Activated naive CD4-positive, alpha-beta T cell (primary cell): ENCODE measurements around the gene ZNF534.
"Not testable (repeated sequence)": the region's sequence is repeated elsewhere in the genome, so short reads cannot be mapped to it uniquely, and the experiment has no call there.

Experiments
- DNase-seq, 4 experiments: peaks; one replicate each; lab custom pipeline; 2025; lab: John Stamatoyannopoulos, UW

ZNF534 gene

DNA sequence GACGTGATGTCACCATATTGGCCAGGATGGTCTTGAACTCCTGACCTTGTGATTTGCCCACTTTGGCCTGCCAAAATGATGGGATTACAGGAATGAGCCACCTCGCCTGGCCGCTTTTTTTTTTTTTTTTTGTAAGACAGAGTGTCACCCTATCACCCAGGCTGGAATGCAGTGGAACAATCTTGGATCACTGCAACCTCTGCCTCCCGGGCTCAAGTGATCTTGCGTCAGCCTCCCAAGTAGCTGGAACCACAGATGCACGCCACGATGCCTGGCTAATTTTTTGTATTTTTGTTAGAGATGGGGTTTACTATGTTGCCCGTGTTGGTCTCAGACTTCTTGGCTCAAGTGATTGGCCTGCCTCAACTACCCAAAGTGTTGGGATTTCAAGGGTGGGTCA, 69.6 kb downstream of the ZNF534 start:
- DNase-seq, result no peak

DNA sequence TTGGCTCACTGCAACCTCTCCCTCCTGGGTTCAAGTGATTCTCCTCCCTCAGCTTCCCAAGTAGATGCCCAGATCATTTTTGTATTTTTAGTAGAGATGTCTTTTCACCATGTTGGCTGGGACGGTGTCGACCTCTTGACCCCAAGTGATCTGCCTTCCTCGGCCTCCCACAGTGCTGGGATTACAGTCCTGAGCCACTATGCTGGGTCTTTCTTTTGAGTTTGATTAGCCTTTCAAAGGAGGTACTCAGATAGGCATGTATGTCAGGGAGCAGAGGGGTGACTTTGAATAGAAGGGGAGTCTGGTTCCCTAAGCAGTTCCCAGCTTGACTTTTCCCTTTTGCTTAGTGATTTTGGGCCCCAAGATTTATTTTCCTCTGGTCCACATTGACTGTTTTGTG, 71.5 kb downstream of the ZNF534 start:
- DNase-seq, result not testable (repeated sequence)

DNA sequence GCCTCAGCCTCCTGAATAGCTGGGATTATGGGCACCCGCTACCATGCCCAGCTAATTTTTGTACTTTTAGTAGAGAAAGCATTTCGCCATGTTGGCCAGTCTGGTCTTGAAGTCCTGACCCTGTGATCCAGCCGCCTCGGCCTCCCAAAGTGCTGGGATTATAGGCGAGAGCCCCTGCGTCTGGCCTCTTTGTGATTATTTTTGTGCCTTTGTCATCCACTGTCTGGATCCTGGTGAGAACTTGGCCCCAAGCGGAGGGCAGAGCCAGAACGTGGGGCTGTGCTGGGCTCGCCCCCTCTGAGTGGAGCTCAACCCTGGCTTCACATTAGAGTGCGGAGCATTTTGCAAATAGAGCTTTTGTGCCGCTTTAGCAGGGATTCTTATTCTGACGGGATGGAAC, 72.0 kb downstream of the ZNF534 start:
- DNase-seq, result not testable (repeated sequence)
